NOMO-1 (cell line): Measurements from ENCODE around the gene SLC12A5.

Experiments
- DNase-seq, 2 experiments: peaks; one replicate each; lab custom pipeline; 2025; ENCODE audit not compliant: unreplicated experiment in 2 of 2; lab: John Stamatoyannopoulos, UW

SLC12A5 gene

GRCh38 chr20:46051556-46052308 is 22.7 kb downstream of the SLC12A5 start:
- DNase-seq, result no peak

- DNase-seq, result no peak
These were observed 24.4 kb downstream of the SLC12A5 start for GRCh38 chr20:46053416-46053815.

GRCh38 chr20:46054606-46055005 is 25.6 kb downstream of the SLC12A5 start:
- DNase-seq, result no peak

GRCh38 chr20:46055269-46055668 is 26.3 kb downstream of the SLC12A5 start:
- no peak for DNase-seq

DNA sequence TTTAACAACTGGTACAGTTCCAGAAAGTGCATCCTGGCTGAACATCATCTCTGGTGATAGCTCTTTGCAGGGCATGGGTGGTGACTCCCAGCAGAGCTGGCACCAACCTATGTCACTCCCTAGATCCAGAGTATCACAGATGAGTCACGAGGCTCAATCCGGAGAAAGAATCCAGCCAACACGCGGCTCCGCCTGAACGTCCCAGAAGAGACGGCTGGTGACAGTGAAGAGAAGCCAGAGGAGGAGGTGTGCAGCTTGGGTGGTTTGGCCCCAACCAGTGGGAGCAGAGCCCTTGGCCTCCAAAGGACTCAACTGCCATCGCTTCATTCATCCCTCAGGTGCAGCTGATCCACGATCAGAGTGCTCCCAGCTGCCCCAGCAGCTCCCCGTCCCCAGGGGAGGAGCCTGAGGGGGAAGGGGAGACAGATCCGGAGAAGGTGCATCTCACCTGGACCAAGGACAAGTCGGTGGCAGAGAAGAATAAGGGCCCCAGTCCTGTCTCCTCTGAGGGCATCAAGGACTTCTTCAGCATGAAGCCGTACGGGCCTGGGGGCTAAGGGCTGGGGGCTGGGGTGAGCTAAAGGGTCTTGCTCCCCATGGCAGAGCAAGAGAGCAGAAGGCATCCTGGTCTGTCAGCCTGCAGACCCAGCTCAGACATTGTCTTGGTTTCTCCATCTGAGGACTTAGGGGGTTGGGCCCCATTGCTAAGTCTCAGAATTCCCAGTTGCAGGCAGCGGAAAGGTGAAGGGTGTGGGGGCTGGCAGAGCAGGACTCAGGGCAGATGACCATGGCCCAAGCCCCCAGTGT is 27.2 kb downstream of the SLC12A5 start:
- no peak for DNase-seq

DNA sequence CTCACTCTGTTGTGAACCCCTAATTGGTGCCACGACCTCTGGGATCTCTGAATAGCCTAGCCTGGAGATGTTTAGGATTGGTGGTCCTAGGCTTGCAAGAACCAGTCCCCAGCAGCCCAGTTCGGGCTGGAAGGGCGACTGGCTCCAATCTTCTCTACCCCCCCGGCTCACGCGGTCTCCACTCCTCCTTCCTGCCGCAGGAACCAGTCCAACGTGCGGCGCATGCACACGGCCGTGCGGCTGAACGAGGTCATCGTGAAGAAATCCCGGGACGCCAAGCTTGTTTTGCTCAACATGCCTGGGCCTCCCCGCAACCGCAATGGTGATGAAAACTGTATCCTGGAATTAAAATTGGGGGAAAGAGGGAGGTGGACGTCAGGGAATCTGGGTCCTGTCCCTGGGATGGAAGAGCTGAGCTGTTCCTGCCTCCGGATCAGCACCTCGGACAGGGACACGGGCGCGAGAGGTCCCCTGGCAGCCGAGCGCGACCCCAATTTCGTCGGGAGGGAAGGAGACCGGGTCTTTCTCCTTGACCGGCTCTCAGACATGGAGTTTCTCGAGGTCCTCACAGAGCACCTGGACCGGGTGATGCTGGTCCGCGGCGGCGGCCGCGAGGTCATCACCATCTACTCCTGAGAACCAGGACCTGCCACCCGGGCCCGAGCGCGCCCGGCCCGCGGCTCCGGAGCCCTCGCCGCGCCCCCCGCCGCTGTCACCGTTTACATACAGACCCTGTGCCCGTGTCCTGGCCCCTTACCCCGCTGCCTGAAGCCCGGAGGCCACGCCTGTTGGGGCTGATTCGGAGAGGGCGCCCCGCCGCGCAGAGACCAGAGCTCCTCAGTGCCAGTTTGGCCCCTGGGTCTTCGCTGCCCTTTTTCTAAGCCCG is 28.2 kb downstream of the SLC12A5 start:
- no peak for DNase-seq

DNA sequence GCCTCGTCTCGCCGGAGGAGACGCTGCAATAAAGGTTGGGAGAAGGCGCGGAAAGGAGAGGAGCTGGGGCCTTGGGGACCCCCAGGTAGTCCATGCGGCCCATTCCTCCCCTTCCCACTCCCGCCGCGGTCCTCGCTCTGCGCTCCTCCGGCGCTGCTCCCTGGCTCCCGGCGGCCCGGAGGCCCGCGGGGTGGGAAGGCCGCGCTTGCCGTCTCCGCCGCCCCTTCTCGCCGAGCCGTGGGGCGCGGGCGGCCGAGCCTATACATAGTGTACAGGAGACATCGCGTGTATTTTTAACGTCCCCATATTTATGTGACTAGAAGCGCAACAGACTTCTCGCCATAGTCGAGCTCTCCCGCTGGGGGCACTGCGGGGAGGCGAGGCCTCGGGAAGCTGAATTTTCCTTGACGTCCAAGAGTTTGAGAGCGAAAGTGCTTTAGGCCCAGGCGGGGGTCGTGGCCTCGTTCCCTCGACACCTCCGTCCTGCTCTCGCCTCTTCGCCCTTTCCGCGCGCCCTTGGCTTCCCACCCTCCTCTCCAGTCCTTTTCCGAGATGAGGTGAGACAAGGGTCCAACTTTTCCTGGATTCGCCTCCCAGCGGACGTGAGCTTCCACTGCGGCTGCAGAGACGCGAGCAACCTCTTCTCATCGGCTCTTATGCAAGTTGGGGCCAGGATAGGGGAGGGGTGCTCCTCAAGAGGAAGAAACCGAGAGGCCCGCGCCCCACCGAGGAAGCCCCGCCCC is 29.0 kb downstream of the SLC12A5 start:
- DNase-seq, result peak; percentile 56 to 72

DNA sequence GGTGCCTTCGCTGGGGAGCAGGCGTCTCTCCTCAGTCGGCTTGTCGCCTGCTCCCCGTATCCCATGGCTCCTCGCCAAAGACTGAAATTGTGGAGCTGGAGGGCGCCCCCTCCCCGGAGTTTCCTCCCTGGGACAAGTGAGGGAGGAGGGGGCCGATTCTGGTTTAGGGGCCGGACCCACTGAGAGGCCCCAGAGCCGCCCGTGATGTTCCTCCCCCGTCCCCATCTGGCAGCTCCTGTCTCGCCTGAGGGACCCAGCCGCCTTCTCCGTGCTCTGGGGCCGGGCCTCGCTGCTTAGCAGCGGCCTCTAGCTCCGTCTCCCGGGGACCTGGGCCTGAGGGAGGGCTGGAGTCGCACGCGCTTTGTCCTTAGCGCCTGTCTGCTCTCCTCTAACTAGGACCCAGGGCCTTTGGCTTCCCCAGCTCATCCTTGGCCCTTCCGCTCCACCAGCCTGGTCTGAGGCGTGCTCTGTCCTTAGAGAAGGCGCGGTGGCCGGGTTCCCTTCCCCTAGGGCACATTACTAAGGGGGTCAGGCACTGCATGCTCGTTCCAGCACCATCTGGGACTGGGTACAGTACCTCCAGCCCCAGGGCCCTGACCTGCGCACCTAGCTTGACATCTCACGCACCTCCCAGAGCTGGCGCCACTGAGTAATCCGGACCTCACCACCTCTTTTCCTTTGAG is 29.7 kb downstream of the SLC12A5 start:
- no peak for DNase-seq

DNA sequence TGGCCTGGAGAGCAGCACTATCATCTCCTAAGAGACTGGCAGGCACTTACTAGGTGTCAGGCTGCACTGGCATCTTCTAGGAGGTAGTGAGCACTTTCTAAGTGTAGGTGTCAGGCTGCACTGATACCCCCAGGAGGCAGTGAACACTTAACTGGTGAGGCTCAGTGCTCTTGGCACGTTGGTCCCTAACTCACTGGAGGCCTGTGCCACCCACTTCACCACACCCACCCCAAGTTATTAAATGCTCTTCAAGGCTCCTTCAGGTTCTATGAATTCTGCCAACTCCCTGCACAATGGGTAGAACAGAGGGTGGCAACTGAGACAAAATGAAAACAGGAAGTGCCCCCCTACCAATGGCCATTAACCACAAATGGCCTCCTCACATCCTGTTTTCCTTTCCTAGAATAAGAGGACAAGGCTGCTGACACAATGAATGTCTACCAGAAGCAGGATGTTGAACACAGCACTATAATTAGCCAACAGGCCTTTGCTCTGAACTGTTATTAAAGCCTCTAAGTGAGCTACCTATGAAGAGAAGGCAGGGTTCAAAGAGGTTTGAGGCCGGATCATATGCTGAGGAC is 31.4 kb downstream of the SLC12A5 start:
- DNase-seq, result peak; percentile 23 to 76

DNA sequence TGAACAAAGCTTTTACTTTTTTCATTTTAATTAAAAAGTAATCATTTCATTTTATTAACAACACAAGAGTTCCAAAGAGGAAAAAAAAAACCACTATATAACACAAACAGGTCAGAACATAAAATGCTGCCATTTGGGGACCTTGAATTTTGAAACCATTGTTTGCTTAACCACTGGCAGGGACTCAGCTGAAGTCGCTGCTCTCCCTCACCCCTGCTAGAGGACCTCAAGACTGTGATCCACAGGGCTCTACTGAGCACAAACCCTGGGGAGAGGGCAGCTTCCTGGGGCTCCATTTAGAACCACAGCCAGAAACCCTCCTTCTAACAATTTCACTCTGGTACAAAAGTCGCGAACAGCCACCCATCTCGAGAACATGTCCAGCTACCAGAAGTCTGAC is 32.0 kb downstream of the SLC12A5 start:
- peak in 1 of 2 experiments; percentile 6 for DNase-seq

DNA sequence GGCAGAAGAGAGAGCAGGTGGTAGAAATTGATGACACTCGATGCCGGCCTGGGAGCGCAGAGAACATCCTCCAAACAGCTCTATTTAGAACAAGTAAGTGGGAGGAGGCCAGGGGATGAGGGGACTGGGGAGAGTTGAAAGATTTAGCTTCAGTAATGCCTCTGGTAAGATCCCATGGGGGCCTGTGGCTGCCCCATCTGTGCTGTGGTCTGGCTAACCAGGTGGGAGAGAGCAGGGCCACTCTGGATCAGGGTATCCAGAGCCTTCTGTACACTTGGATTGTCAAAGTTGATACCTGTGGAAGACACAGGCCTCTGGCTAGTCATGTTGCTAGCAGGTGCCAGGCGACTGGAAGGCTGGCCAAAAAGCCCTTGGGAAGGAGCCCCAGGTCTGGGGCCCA is 33.1 kb downstream of the SLC12A5 start:
- DNase-seq, result no peak

DNA sequence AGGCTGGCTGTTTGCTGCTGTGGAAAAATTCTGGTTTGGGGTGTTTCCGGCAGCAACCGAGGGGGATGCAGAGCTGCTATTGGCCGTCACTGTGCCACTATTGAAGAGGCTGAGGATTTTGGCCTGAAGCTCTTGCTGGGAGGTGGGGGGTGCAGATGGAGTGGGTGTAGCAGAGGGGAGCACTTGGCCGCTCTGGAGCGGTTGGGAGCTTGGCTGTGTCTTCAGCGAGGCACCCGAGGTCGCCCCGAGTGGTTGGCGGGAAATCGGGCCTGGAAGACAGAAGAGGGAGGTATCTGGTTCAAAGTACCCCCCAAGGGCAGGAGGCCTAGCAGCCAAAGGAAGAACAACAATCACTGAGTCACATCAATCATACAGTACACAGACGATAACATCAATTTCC is 33.6 kb downstream of the SLC12A5 start:
- no peak for DNase-seq

DNA sequence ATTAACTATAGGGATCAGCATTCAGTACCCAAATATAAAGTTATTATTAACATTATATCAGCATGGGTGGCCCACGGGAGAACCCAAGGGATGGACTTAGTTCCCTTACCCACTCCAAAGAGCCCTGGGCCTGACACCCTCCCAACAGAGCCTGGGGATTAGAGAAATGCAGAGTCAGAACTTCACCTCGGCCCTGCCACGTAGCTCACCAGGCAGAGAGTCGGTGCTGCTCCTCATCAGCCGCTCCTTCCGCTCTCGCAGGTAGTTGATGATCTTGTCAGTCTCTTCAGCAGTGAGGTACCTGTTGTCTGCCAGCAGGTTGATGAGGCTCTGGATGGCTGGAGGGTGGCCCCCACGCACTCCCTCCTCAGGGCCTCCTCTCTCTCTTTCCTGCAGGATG is 34.1 kb downstream of the SLC12A5 start:
- DNase-seq, result no peak

GRCh38 chr20:46063652-46064054 is 34.6 kb downstream of the SLC12A5 start:
- DNase-seq, result no peak

DNA sequence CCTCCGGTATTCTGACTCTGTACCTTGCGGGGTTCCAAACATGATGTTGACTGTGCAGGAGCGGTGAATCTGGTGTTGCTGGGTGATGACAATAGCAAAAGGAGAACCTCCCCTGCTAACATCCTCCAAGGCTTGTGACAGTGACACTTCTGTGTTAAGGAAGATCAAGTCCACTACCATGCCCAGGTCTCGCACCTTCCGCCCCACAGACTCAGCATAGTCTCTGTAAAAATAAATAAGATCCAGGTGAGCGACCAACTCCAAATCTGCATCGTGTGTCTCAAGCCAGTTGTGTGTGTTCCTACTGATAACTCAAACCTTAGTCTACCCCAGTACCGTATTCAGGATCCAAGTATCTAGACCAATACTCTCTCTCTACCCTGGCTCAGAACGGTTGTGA is 36.0 kb downstream of the SLC12A5 start:
- no peak for DNase-seq

DNA sequence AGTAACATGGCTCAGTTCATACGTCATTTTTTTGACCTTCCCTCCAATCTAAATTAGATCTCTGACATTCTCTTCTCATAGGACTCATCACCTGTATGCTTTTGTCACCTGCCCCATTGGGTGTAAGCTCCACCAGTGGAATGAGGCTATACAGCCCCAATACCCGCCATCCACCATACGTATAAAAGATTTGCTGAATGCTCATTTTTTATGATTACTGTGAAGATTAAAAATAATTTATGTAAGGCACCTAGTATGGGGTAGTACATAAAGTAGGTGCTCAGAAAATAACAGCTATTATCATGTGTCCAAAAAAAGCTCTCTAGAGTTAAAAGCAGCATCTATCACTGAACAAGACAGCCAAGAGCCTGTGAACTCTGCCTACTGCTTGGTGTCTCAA is 36.7 kb downstream of the SLC12A5 start:
- DNase-seq, result no peak

DNA sequence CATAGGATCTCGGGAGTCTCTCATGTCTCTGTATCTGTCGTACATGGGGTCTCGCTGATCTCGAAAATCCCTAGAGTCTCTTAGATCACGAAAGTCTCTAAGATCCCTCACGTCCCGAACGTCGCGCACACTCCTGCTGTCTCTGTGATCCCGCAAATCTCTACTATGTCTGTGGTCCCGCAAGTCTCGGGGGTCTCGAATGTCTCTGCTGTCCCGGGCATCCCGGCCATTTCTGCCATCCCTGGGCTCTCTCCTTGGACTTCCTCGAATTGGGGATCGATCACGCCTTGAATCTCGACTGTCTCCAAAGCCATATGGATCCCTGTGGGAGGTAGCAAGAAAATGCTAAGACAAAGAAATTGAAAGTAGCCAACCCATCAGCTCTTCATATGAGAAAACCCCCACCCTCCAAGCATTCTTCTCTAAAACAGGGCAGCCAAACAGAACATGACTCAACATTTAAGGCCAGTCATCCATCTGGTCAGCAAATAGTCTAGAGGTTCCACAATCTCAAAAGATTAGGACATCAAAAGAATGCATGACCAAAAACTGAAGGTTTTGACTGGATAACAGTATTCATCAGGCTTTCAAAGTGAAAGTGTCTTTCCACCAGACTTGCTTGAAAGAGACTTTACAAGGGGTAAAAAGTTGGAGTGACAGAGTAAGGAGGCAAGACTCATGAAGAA is 41.3 kb downstream of the SLC12A5 start:
- no peak for DNase-seq

DNA sequence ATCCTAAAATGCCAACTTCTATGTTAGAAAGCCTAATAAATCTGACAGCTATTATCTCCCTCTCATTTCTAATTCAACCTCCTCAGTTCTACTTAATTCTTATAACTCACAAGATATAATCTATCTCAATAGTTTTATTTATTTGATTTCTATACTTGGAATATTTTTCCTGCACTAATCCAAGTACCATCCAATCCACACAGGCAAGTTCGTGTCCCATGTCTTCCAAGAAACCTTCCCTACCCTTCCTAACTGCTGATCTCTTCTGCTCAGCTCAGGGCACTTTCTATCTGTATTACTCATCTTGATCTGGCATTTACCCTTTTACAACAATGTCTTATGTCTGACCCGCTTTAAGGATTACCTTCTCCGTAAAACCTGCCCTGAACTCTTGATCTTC is 42.6 kb downstream of the SLC12A5 start:
- DNase-seq, result no peak

DNA sequence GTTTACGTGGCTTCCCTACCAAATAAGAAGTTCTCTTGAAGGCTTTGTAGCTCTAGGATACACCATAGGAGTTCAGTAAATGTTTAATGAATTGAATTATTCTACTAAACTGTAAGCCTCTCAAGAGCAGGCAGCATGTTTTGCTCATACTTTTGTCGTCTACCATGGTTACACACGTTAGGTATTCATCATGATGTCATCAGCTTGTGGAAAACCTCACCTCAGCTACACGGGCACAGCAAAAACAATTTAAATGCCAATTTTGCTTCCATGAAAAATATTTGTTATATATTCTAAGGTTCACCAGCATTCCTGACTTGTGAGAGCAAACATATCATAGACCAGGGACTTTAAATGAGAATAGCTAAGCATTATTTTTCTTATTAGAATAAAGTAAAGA is 44.0 kb downstream of the SLC12A5 start:
- no peak for DNase-seq
